H1 (cell line): ENCODE results near the gene LYRM4. TPM values are rescaled to one million over a fixed set of nuclear protein-coding genes. Genes with fewer than 3 reads are reported as not detected.

Source experiments
- CTCF ChIA-PET: fragments of 300-600 bp; sonication (Branson Sonifier 250); formaldehyde crosslinking; loops from one replicate; lab custom pipeline; 2021; ENCODE audit not compliant: partially characterized antibody; lab: Charles Lee
- POLR2A ChIA-PET: fragments of 300-600 bp; sonication (Branson Sonifier 250); formaldehyde crosslinking; loops from one replicate; lab custom pipeline; 2021; ENCODE audit warnings: inconsistent platforms; ENCODE audit not compliant: partially characterized antibody; lab: Charles Lee
- DNase-seq, 2 experiments: peaks; one replicate each; pipeline versions ENCODE4 v3.0.0 to v3.0.0-alpha.2; 2010 to 2022; ENCODE audit warnings: low spot score in 2 of 2, low read depth in 1 of 2, mixed read lengths in 1 of 2
- FAIRE-seq: peaks from 2 replicates; lab custom pipeline; 2011; peaks lifted over from hg19 to GRCh38; lab: Jason Lieb, UNC
- H2AFZ ChIP-seq: 2 replicates; pipeline ENCODE4 v1.8.1; 2012; ENCODE audit warnings: low read length, inconsistent platforms
- H2AK5ac ChIP-seq: 2 replicates; pipeline ENCODE4 v1.6.1; 2013; ENCODE audit warnings: low read depth, low read length
- H2BK120ac ChIP-seq: replicated peaks from 2 replicates; pipeline ENCODE3; 2013; ENCODE audit warnings: low read depth, low read length, inconsistent platforms
- H2BK12ac ChIP-seq: 2 replicates; pipeline ENCODE4 v1.6.1; 2013; ENCODE audit warnings: low read depth, low read length
- H2BK15ac ChIP-seq: 2 replicates; pipeline ENCODE4 v1.6.1; 2013; ENCODE audit warnings: low read length
- H2BK20ac ChIP-seq: 2 replicates; pipeline ENCODE4 v1.6.1; 2013; ENCODE audit warnings: low read length
- H2BK5ac ChIP-seq: 2 replicates; pipeline ENCODE4 v1.6.1; 2013; ENCODE audit warnings: low read depth, low read length
- H3K14ac ChIP-seq: 2 replicates; pipeline ENCODE4 v1.6.1; 2013; ENCODE audit warnings: inconsistent platforms; ENCODE audit not compliant: insufficient read length
- H3K18ac ChIP-seq: 2 replicates; pipeline ENCODE4 v1.6.1; 2013; ENCODE audit warnings: low read length; ENCODE audit errors: extremely low read depth
- H3K23ac ChIP-seq: 2 replicates; pipeline ENCODE4 v1.6.1; 2013; ENCODE audit warnings: inconsistent platforms; ENCODE audit not compliant: insufficient read length
- H3K23me2 ChIP-seq: 2 replicates; pipeline ENCODE4 v1.6.1; 2013; ENCODE audit warnings: low read depth, low read length
- H3K27ac ChIP-seq: 2 replicates; pipeline ENCODE4 v1.6.1; 2011; ENCODE audit warnings: low read depth, low read length, inconsistent platforms
- H3K27me3 ChIP-seq, 4 experiments: replicated peaks in 1 of 4; 1 replicate in 1 of 4; 2 replicates in 3 of 4; pipeline versions ENCODE4 v1.6.1 to v1.8.1; 2011 to 2013; ENCODE audit warnings: low read length in 3 of 4, mild to moderate bottlenecking in 3 of 4, inconsistent platforms in 2 of 4, mixed read lengths in 2 of 4, moderate library complexity in 1 of 4; ENCODE audit not compliant: control insufficient read depth in 3 of 4, insufficient read depth in 3 of 4; ENCODE audit errors: extremely low read depth in 1 of 4
- H3K36me3 ChIP-seq, 4 experiments: 2 replicates each; pipeline versions ENCODE4 v1.6.1 to v1.8.1; 2011 to 2013; ENCODE audit warnings: mild to moderate bottlenecking in 4 of 4, low read length in 3 of 4, moderate library complexity in 2 of 4, control low read depth in 1 of 4, inconsistent platforms in 1 of 4; ENCODE audit not compliant: insufficient read depth in 4 of 4, control insufficient read depth in 2 of 4
- H3K4ac ChIP-seq: replicated peaks from 2 replicates; pipeline ENCODE3; 2013; ENCODE audit warnings: low read length, low read depth, mixed read lengths, inconsistent platforms; ENCODE audit not compliant: insufficient read length
- H3K4me1 ChIP-seq, 4 experiments: replicated peaks in 1 of 4; 1 replicate in 1 of 4; 2 replicates in 3 of 4; pipeline versions ENCODE4 v1.6.1 to v1.8.1; 2011 to 2013; ENCODE audit warnings: low read length in 3 of 4, inconsistent platforms in 2 of 4, mixed read lengths in 1 of 4; ENCODE audit not compliant: insufficient read depth in 4 of 4, control insufficient read depth in 3 of 4
- H3K4me2 ChIP-seq, 2 experiments: 2 replicates each; pipeline versions ENCODE4 v1.6.1 to v1.8.1; 2011 to 2013; ENCODE audit warnings: low read depth in 2 of 2, low read length in 2 of 2, control low read depth in 1 of 2, inconsistent platforms in 1 of 2, mild to moderate bottlenecking in 1 of 2; ENCODE audit not compliant: insufficient read depth in 1 of 2
- H3K4me3 ChIP-seq, 4 experiments: fragments of 200-600, 300-600 bp in 1 of 4; sonication (generic), shearing (Covaris generic), sonication (Bioruptor Twin) in 1 of 4; 2 replicates each; pipeline versions ENCODE4 v1.5.1 to v1.8.1; 2011 to 2016; ENCODE audit warnings: low read length in 4 of 4, low read depth in 3 of 4, control low read depth in 2 of 4, inconsistent platforms in 2 of 4, mild to moderate bottlenecking in 2 of 4, mixed read lengths in 1 of 4, moderate library complexity in 1 of 4; ENCODE audit not compliant: insufficient read depth in 2 of 4; ENCODE audit errors: extremely low read depth in 1 of 4
- H3K56ac ChIP-seq: replicated peaks from 2 replicates; pipeline ENCODE3; 2013; ENCODE audit warnings: low read depth, mild to moderate bottlenecking, mixed read lengths, low read length, inconsistent platforms; ENCODE audit not compliant: insufficient read length
- H3K79me1 ChIP-seq: 2 replicates; pipeline ENCODE4 v1.6.1; 2013; ENCODE audit warnings: low read depth, low read length, control low read depth
- H3K79me2 ChIP-seq, 2 experiments: 2 replicates each; pipeline versions ENCODE4 v1.6.1 to v1.8.1; 2012 to 2013; ENCODE audit warnings: low read length in 2 of 2, mild to moderate bottlenecking in 2 of 2, inconsistent platforms in 1 of 2; ENCODE audit not compliant: insufficient read depth in 2 of 2, control insufficient read depth in 1 of 2
- H3K9ac ChIP-seq, 4 experiments: replicated peaks in 1 of 4; 1 replicate in 1 of 4; 2 replicates in 3 of 4; pipeline versions ENCODE4 v1.6.1 to v1.8.1; 2011 to 2013; ENCODE audit warnings: low read depth in 3 of 4, low read length in 3 of 4, control low read depth in 2 of 4, mild to moderate bottlenecking in 2 of 4, moderate library complexity in 2 of 4, inconsistent platforms in 1 of 4; ENCODE audit errors: extremely low read depth in 1 of 4
- H3K9me3 ChIP-seq, 2 experiments: 2 replicates each; pipeline versions ENCODE4 v1.6.1 to v1.8.1; 2012 to 2013; ENCODE audit warnings: mild to moderate bottlenecking in 2 of 2, moderate library complexity in 2 of 2, control low read depth in 1 of 2, inconsistent platforms in 1 of 2, low read depth in 1 of 2, low read length in 1 of 2, mixed read lengths in 1 of 2; ENCODE audit not compliant: insufficient read depth in 2 of 2
- H4K20me1 ChIP-seq, 2 experiments: replicated peaks in 1 of 2; 2 replicates each; pipeline versions ENCODE3 to v1.8.1; 2011 to 2013; ENCODE audit warnings: inconsistent platforms in 2 of 2, low read length in 2 of 2, mild to moderate bottlenecking in 1 of 2; ENCODE audit not compliant: insufficient read depth in 2 of 2, control insufficient read depth in 1 of 2
- H4K5ac ChIP-seq: 2 replicates; pipeline ENCODE4 v1.6.1; 2013; ENCODE audit warnings: low read length, low read depth, mixed read lengths, inconsistent platforms; ENCODE audit not compliant: insufficient read length
- H4K8ac ChIP-seq: 2 replicates; pipeline ENCODE4 v1.8.0; 2013; ENCODE audit warnings: mild to moderate bottlenecking, moderate library complexity, low read length, inconsistent platforms; ENCODE audit not compliant: insufficient read depth; ENCODE audit errors: extremely low read depth
- H4K91ac ChIP-seq: replicated peaks from 2 replicates; pipeline ENCODE3; 2013; ENCODE audit warnings: low read length, mixed read lengths, inconsistent platforms; ENCODE audit not compliant: insufficient read length
- ASH2L ChIP-seq: fragments of 200-600, 300-600 bp; sonication (generic); IDR thresholded peaks from one replicate; pipeline ENCODE4 v1.7.1; 2017; ENCODE audit warnings: low read length
- CTBP2 ChIP-seq: IDR thresholded peaks from 2 replicates; pipeline ENCODE4 v1.7.0; 2011; ENCODE audit warnings: borderline replicate concordance, mild to moderate bottlenecking, moderate library complexity, mixed read lengths, low read length; ENCODE audit not compliant: insufficient read depth, insufficient read length
- TAF7 ChIP-seq: optimal IDR thresholded peaks from 2 replicates; pipeline ENCODE3; 2011; ENCODE audit warnings: low read depth, mild to moderate bottlenecking, inconsistent platforms, low read length, moderate library complexity, borderline replicate concordance
- WGBS, 2 experiments: shearing (Covaris generic) in 1 of 2; methylation state at CpG; one replicate each; pipeline versions ENCODE4 v1.1.6 to v1.1.7; 2013 to 2015; ENCODE audit warnings: low lambda C conversion rate in 2 of 2, mixed read lengths in 2 of 2, inconsistent platforms in 1 of 2, low coverage in 1 of 2, missing lambda C conversion rate in 1 of 2; ENCODE audit not compliant: insufficient replicate concordance in 2 of 2, insufficient coverage in 1 of 2, insufficient read length in 1 of 2; ENCODE audit errors: extremely low coverage in 1 of 2, missing lambda C conversion rate in 1 of 2; 5-methylcytosine and 5-hydroxymethylcytosine counted together
- polyA plus RNA-seq, 7 experiments: library from polyadenylated mRNA; depleted of rRNA in 3 of 7; stranded (reverse) in 5 of 7; unstranded in 2 of 7; fragments of >200 nt in 5 of 7; fragments of 200-250 nt in 2 of 7; gene quantifications; 1 replicate in 5 of 7; 2 replicates in 1 of 7; 4 replicates in 1 of 7; pipeline versions ENCODE4 v1.2.1 to v1.2.3, GENCODE V29; 2011 to 2013; ENCODE audit warnings: missing spikeins in 2 of 7, mixed read lengths in 2 of 7
- total RNA-seq: library from RNA; stranded (reverse); fragmentation: NEBNext Ultra II Directional; extraction: Animal tissue kit (Norgen Biotek cat#: 25700); gene quantifications from 2 replicates; pipeline ENCODE4 v1.2.1, GENCODE V29; 2021

The LYRM4 gene
- total and polyA plus RNA-seq, 2 of the 8 experiments (the other 6 are each of a cell fraction or from before 2014, with no cell fraction given), result 56.6 to 62.8 TPM

DNA sequence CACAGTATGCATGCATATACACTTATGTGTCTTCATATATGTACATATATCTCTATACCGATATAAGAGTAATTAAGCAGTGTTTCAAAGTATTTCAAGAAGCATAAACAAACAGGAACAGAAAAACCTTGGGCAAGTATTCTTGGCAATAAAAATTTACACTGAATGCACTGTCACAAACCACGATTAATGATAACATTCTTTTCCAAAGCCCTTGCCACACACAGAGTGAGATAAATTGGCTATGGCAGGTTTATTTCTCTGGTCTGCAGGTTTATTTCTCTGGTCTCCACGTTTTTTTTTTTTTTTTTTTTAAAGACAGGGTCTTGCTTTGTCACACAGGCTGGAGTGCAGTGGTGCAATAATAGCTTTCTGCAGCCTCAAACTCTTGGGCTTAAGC is 102.6 kb downstream of the LYRM4 start:
- Histone ChIP-seq H3K23ac (no peak overlapping the region), H4K8ac (no peak overlapping the region), H3K4ac (no peak overlapping the region), H2AK5ac (no peak overlapping the region), H3K79me1 (no peaks in the 10 kb centered on the region; the same call in 1 of the 2 replicates), H4K20me1 (peaks cover 0 to 5% of the 10 kb centered on the region in 2 experiments), H3K23me2 (no peaks in the 10 kb centered on the region), H2BK12ac (no peak overlapping the region), H4K91ac (no peak overlapping the region), H2AFZ (no peak overlapping the region), H3K14ac (no peak overlapping the region), H3K56ac (no peak overlapping the region), H4K5ac (no peak overlapping the region), H2BK120ac (no peak overlapping the region), H2BK20ac (no peak overlapping the region), H3K36me3 (no peaks in the 10 kb centered on the region), H3K79me2 (no peaks in the 10 kb centered on the region), H3K27me3 (no peaks in the 10 kb centered on the region), H2BK15ac (no peak overlapping the region), H3K4me2 (no peak overlapping the region), H3K9ac (no peak overlapping the region), H3K9me3 (no peaks in the 10 kb centered on the region), H2BK5ac (no peak overlapping the region), H3K27ac (no peak overlapping the region), H3K18ac (no peak overlapping the region), H3K4me1 (no peaks in the 10 kb centered on the region), H3K4me3 (no peak overlapping the region)
- CTCF ChIA-PET, result interaction anchor here (1.0 to 2.4 kb wide), 3 partner anchors 9 to 101 kb away, joined by 3 to 9 read pairs (median 4); no protein-coding TSS in a partner anchor
- TF ChIP-seq ASH2L, result no peak
- no peak for TF ChIP-seq CTBP2
- no peak for TF ChIP-seq TAF7
- FAIRE-seq (no peak), DNase-seq (no peak)
- WGBS, 2 experiments, result 68% methylated on average over 3 of the region's 3 CpGs; no CpG with 5 or more reads in 1 of the 2 experiments
- POLR2A ChIA-PET, result no interaction called here
